GM21723 (cell line): ENCODE measurements around the gene SLC46A2.

Experiments used
- ATAC-seq: cut with Tn5 transposase; IDR thresholded peaks from one replicate; pipeline ENCODE4 v1.9.1; 2021; ENCODE audit warnings: mild to moderate bottlenecking, moderate library complexity; ENCODE audit not compliant: unreplicated experiment

Gene SLC46A2

GRCh38 chr9:112860451-112860850 lies 30.2 kb downstream of the SLC46A2 start:
- ATAC-seq, result no peak

DNA sequence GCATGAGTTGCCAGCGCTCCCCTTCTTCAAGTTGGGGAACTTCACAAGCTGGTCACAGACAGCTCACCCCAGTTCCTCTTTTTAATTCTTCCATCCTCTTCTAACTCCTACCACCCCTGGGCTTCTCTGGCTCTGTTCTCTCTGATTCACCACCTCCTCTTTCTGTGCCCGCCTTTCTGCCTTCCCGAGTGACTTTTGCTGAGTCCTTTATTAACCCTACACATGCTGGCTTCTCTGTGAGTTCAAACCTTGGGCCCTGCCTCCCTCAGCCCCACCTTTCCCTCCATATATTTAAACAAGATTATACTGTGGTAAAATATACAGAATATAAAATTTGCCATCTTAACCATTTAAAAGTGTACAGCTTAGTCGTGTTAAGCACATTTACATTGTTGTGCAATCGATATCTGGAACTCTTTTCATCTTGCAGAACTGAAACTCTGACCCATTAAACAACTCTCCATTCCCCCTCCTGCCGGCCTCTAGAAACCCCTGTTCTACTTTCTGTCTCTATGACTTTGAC lies 32.0 kb downstream of the SLC46A2 start:
- ATAC-seq, result peak; percentile 80

- ATAC-seq, result no peak
Observed at GRCh38 chr9:112858005-112858404, 32.7 kb downstream of the SLC46A2 start.

- no peak for ATAC-seq
Observed at GRCh38 chr9:112856843-112857242, 33.8 kb downstream of the SLC46A2 start.

- ATAC-seq, result no peak
Observed at GRCh38 chr9:112856200-112856599, 34.5 kb downstream of the SLC46A2 start.

- ATAC-seq, result no peak
Observed at GRCh38 chr9:112854657-112855056, 36.0 kb downstream of the SLC46A2 start.

DNA sequence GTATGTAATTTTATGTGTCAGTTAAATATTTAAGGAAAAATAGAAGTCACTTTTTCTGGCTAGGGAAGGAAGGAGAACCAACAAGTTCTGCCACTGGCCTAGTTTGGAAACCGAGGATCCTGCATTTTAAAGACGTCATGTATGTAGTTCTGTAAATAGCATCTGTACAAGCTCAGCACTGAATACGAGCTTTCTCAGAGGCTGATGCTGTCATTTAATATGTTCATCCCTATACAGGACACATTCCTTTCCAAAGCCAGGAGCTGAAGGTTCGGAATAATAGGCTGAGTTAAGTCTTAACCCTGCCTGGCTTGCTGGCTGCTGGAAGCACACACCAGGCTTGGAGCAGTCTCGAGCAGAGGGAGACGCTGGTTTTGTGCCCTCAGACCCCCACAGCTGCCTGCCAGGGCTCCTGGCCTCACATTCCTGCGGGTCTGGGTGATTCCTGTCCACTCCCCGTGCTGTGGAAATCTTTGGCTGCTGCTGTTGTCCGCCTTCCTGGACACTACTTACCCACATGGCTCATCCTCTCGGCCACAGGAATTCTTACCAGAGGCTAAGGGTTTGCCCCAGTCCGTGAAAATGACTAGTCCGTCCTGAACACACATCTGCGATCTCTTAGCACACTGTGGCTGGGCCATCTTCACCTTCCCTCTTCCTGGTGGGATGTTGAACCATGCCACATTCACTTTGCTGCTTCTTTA lies 36.6 kb downstream of the SLC46A2 start:
- ATAC-seq, result no peak

DNA sequence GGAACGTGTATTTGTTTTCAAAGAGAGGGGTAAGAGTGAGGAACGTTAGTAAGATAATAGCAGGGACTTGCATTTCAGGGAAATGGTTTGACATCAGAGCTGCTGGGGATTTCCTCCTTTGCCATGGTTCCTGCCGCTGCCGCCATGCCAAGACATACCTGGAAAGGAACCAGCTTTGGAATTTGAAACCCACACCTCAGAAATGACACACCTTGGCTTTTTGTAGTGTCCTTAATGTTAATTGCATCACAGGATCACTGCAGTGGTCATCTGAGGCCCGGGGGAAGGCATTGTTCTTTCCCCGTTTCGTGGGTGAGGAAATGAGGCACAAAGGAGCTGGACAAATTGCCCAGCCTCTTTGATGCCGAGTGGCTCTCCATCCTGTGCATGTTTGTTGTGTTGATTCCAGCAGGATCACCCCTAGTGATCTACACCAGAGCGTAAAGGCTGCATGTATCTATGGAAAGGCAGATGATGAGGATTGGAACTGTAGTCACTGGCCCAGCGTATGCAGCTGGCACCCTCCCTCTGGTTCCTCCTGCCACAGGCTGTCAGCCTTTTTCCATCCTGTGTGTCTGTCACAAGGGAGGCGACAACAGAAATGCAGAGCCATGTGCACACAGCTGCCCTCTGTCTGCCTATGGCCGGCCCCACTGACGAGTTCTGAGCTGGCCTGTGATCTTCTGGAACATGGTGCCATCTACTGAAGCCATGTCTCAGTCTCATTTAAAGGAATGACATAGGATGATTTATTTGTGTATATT lies 37.8 kb downstream of the SLC46A2 start:
- no peak for ATAC-seq

- ATAC-seq, result no peak
Observed at GRCh38 chr9:112850840-112851239, 39.8 kb downstream of the SLC46A2 start.

DNA sequence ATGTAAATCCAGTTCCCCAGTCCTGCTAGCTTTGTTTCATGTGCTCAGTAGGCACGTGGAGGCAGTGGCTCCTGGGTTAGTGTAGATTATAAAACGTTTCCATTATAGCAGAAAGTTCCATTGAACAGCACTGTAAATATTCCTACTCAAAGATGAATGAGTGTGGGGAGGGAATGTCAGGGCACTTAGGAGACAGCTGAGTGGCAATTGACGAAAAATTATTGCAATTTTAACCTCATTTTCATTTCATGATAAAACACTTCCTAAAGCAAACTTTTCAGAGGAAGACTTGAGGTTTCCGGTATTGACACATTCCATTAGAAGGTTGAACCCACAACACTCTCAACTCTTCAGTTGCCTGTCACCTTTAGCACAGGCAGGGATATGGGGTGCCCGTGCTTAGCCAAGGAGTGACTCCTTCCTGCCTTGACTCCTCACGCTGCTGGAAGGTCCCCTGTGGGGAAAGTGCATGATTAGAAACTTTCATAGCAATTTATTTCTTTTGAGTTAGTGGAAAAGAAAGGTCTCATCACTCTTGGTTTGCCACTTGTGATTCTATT lies 41.2 kb downstream of the SLC46A2 start:
- no peak for ATAC-seq

DNA sequence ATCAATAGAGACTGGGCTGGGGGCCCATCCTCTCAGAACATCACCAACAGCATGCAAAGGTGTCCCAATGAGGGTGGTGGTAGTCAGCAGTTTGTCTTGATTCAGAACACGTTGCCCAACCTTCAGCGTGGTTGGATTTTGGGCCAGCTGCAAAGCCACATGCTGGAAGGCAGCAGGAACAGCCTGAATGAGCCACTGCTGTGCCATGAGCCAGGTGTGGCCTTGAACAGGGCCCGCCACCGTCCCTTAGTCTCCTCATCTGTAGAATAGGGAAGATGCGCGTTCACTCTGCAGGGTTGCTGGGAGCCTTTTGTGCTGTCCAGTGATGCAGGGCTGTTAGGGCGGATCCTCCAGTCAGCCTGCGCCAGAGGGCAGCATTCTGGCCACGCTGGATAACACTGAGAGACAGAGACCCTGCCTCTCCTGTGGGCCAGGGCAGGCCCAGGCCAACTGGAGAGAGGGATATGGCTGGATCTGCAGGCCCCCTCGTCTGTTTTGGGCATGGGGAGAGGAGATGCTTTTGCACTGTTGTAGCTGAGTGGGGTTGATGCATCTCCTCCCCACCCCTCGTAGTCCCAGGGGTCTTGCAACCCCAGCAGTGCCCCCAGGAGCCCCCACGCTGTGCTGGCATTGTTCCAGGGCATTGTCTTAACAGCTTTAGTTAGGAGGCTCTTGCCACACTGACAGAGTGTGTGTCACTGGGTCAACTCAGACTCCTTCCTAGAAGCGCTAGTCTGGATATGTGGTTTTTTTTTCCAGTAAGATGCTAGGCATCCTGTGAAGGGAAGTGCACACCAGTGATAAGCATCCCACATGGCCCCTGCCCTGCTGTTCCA lies 42.1 kb downstream of the SLC46A2 start:
- ATAC-seq, result no peak

GRCh38 chr9:112846528-112847488 lies 43.9 kb downstream of the SLC46A2 start:
- no peak for ATAC-seq

GRCh38 chr9:112844771-112845542 lies 45.7 kb downstream of the SLC46A2 start:
- peak; percentile 67 for ATAC-seq

DNA sequence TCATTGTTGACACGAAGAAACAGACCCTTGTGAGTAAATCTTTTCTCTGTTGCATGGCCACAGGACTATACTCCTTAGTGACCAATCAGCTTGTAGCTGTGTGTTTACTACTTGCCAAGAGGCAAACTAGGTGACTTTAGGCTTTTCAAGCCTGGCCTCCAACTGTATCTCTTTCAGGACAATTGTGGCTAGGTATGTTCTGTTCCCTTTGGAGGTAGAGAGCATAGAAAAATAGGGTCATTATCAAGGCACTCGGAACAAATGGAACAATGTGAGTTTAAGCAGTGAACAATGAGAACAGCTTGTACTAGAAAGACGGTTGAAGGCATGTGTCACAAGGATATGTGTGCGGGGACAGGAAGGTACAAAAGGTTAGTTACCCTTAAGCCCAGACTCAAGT lies 48.1 kb downstream of the SLC46A2 start:
- no peak for ATAC-seq

DNA sequence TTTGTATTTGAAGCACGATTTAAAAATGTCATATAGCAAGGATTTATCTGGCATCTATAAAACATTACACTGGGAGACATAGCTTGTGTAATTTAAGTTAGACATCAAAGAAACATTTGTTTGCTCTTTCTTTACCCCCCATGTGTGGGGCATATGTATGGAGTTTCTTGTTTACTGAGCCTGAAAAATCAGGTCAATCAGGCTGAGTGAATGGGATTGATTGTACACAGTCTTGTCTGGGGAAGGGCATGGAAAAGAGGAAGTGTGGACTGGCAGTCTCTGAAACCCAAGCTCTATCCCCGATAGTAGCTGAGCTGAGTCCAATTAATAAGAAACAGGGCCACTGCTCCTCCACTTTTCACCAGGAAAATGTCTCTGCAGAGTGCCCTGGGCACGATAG lies 49.4 kb downstream of the SLC46A2 start:
- no peak for ATAC-seq

GRCh38 chr9:112839331-112839730 lies 51.3 kb downstream of the SLC46A2 start:
- no peak for ATAC-seq

GRCh38 chr9:112838342-112838741 lies 52.3 kb downstream of the SLC46A2 start:
- ATAC-seq, result no peak

- no peak for ATAC-seq
Observed at GRCh38 chr9:112836394-112836793, 54.3 kb downstream of the SLC46A2 start.

- ATAC-seq, result no peak
Observed at GRCh38 chr9:112833081-112833480, 57.6 kb downstream of the SLC46A2 start.
